Ureter (tissue), 1 donor: ENCODE data around the gene CAMKMT. TPM values are rescaled to one million over a fixed set of nuclear protein-coding genes. Genes with fewer than 3 reads are reported as not detected.

Experiments used
- DNase-seq: peaks from one replicate; pipeline ENCODE4 v3.0.0-alpha.2; 2020; ENCODE audit warnings: low spot score
- total RNA-seq: library from RNA; stranded (reverse); gene quantifications from one replicate; pipeline ENCODE4 v1.2.4, GENCODE V29; 2023
- donor health status: DM: yes; HTN: yes; CAD: no.

The CAMKMT gene
- total RNA-seq, 1 donor from 2014 or later: 23.6 TPM

GRCh38 chr2:44596537-44597320, 235.0 kb downstream of the CAMKMT start:
- no peak for DNase-seq

GRCh38 chr2:44598330-44599119, 236.8 kb downstream of the CAMKMT start:
- DNase-seq: no peak

GRCh38 chr2:44599130-44599529, 237.4 kb downstream of the CAMKMT start:
- DNase-seq: no peak

- no peak for DNase-seq
Observed at GRCh38 chr2:44602446-44602845, 240.7 kb downstream of the CAMKMT start.

GRCh38 chr2:44605511-44605910, 243.8 kb downstream of the CAMKMT start:
- no peak for DNase-seq

- DNase-seq: no peak
Observed at GRCh38 chr2:44612276-44612675, 250.5 kb downstream of the CAMKMT start.

- DNase-seq: no peak
Observed at GRCh38 chr2:44614940-44615339, 253.2 kb downstream of the CAMKMT start.

GRCh38 chr2:44615950-44616518, 254.3 kb downstream of the CAMKMT start:
- DNase-seq: no peak

GRCh38 chr2:44616667-44617155, 255.0 kb downstream of the CAMKMT start:
- no peak for DNase-seq

GRCh38 chr2:44618251-44619023, 256.7 kb downstream of the CAMKMT start:
- DNase-seq: no peak

GRCh38 chr2:44620189-44620990, 258.6 kb downstream of the CAMKMT start:
- DNase-seq: no peak

GRCh38 chr2:44623622-44624351, 262.0 kb downstream of the CAMKMT start:
- no peak for DNase-seq

GRCh38 chr2:44628297-44628696, 266.6 kb downstream of the CAMKMT start:
- DNase-seq: no peak

GRCh38 chr2:44632931-44633689, 271.4 kb downstream of the CAMKMT start:
- no peak for DNase-seq

- DNase-seq: no peak
Observed at GRCh38 chr2:44635725-44636124, 274.0 kb downstream of the CAMKMT start.

GRCh38 chr2:44638649-44639048, 276.9 kb downstream of the CAMKMT start:
- no peak for DNase-seq

GRCh38 chr2:44639399-44639798, 277.7 kb downstream of the CAMKMT start:
- DNase-seq: no peak

- no peak for DNase-seq
Observed at GRCh38 chr2:44642123-44642857, 280.5 kb downstream of the CAMKMT start.

GRCh38 chr2:44645937-44646336, 284.2 kb downstream of the CAMKMT start:
- DNase-seq: no peak
